ENCODE results near the gene VWA2. TPM values are rescaled to one million over a fixed set of nuclear protein-coding genes. Genes with fewer than 3 reads are reported as not detected.
A peak's percentile ranks its signal among the peaks of the same experiment; 100 is the strongest.

The VWA2 gene
- total and polyA plus RNA-seq, 2 of the 4 experiments (the other 2 are of a cell fraction) = not detected

DNA sequence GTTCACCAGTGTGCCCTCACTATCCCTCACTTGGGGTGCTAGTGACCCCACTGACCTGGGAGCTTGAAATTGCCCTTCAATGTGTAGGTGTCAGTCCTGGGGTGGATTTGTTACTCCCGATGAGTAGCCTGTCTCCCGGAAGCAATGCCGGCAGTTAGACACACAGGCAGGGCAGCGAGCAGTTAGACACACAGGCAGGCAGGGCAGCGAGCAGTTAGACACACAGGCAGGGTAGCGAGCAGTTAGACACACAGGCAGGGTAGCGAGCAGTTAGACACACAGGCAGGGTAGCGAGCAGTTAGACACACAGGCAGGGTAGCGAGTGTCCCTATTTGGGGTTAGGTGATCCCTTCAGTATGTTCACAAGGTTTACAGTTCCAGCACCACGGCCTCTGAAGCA lies 44.0 kb downstream of the VWA2 start:
- H3K14ac ChIP-seq (replicated peaks; ENCODE audit: low read depth, low read length) = no peak overlapping the region
- dilution Hi-C loops (cut with HindIII; ENCODE audit: low sequenced_read_pairs, unreplicated experiment) (no loop called here), in situ Hi-C loops (cut with MboI; ENCODE audit: low sequenced_read_pairs) (no loop called here), intact Hi-C loops (cut with micrococcal nuclease) (no loop called here)
- no peaks in the 10 kb centered on the region for H3K9me1 ChIP-seq (ENCODE audit: insufficient read depth, low read length)
- no peak overlapping the region for H3K23ac ChIP-seq (ENCODE audit: low read depth, low read length)
- ChIA-PET CTCF (no interaction called here), POLR2A (ENCODE audit: unreplicated experiment) (no interaction called here)
- no peak overlapping the region for H4K91ac ChIP-seq (ENCODE audit: insufficient read depth, low read depth, low read length)
- DNase-seq (no peak), ATAC-seq (ENCODE audit: low read depth) (no peak)
- no peak overlapping the region for H2AK9ac ChIP-seq (replicated peaks; ENCODE audit: low read depth, low read length, poor library complexity)
- no peak overlapping the region for H3K4ac ChIP-seq (ENCODE audit: low read depth, low read length)
- no peak overlapping the region for H3K56ac ChIP-seq (ENCODE audit: extremely low read depth, insufficient read depth, low read length)
- no peaks in the 10 kb centered on the region for H3K4me1 ChIP-seq (ENCODE audit: control insufficient read depth, insufficient read depth, low read length)
- no peak overlapping the region for H3K18ac ChIP-seq (ENCODE audit: low read depth, low read length)
- H3K9me3 ChIP-seq (ENCODE audit: control insufficient read depth, insufficient read depth, low read length) = no peaks in the 10 kb centered on the region
- no peak overlapping the region for H4K5ac ChIP-seq (ENCODE audit: low read depth, low read length)
- no peaks in the 10 kb centered on the region for H3K79me1 ChIP-seq (ENCODE audit: low read depth in 1 of 2, low read length in 2 of 2)
- H2BK20ac ChIP-seq (ENCODE audit: low read depth, low read length) = 0 out of 2 replicates have a peak overlapping the region, but pooled peaks have one; percentile 6
- H4K8ac ChIP-seq (ENCODE audit: low read depth in 2 of 2, low read length in 2 of 2) = no peak overlapping the region
- no peak overlapping the region for H3K4me2 ChIP-seq (ENCODE audit: low read depth, low read length)
- no peaks in the 10 kb centered on the region for H3K36me3 ChIP-seq (ENCODE audit: control insufficient read depth, insufficient read depth, low read length)
- H3K27ac ChIP-seq (ENCODE audit: insufficient read depth, low read length) = no peak overlapping the region
- no peak overlapping the region for H2BK5ac ChIP-seq (ENCODE audit: low read depth, low read length, poor library complexity, severe bottlenecking)
- TF ChIP-seq, protein P1, sequence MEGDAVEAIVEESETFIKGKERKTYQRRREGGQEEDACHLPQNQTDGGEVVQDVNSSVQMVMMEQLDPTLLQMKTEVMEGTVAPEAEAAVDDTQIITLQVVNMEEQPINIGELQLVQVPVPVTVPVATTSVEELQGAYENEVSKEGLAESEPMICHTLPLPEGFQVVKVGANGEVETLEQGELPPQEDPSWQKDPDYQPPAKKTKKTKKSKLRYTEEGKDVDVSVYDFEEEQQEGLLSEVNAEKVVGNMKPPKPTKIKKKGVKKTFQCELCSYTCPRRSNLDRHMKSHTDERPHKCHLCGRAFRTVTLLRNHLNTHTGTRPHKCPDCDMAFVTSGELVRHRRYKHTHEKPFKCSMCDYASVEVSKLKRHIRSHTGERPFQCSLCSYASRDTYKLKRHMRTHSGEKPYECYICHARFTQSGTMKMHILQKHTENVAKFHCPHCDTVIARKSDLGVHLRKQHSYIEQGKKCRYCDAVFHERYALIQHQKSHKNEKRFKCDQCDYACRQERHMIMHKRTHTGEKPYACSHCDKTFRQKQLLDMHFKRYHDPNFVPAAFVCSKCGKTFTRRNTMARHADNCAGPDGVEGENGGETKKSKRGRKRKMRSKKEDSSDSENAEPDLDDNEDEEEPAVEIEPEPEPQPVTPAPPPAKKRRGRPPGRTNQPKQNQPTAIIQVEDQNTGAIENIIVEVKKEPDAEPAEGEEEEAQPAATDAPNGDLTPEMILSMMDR (conservative IDR thresholded peaks at IDR 0.05; ENCODE audit: low read depth, low read length) = no peak
- TF ChIP-seq SMC3 (IDR thresholded peaks at IDR 0.05; ENCODE audit: low read depth, low read length) (no peak), RCOR1 (IDR thresholded peaks at IDR 0.05; ENCODE audit: insufficient replicate concordance, low read length) (no peak), NFE2L2 (IDR thresholded peaks at IDR 0.05; ENCODE audit: low read depth, low read length) (no peak), BHLHE40 (IDR thresholded peaks at IDR 0.05; ENCODE audit: low read depth, low read length) (no peak), MXI1 (IDR thresholded peaks at IDR 0.05; ENCODE audit: borderline replicate concordance, low read depth, low read length) (no peak), MAZ (IDR thresholded peaks at IDR 0.05; ENCODE audit: borderline replicate concordance, low read depth, low read length) (no peak), CEBPB (IDR thresholded peaks at IDR 0.05; ENCODE audit: low read depth, low read length) (no peak), MAFK (IDR thresholded peaks at IDR 0.05; ENCODE audit: low read depth, low read length) (no peak), POLR2A (IDR thresholded peaks at IDR 0.05; ENCODE audit: low read depth, low read length) (no peak), FOS (IDR thresholded peaks at IDR 0.05; ENCODE audit: low read depth, low read length) (no peak), RFX5 (IDR thresholded peaks at IDR 0.05; ENCODE audit: low read depth, low read length) (no peak)
- TF ChIP-seq, protein P2, sequence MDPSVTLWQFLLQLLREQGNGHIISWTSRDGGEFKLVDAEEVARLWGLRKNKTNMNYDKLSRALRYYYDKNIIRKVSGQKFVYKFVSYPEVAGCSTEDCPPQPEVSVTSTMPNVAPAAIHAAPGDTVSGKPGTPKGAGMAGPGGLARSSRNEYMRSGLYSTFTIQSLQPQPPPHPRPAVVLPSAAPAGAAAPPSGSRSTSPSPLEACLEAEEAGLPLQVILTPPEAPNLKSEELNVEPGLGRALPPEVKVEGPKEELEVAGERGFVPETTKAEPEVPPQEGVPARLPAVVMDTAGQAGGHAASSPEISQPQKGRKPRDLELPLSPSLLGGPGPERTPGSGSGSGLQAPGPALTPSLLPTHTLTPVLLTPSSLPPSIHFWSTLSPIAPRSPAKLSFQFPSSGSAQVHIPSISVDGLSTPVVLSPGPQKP (IDR thresholded peaks at IDR 0.05; ENCODE audit: borderline replicate concordance, low read depth, low read length) = no peak
- TF ChIP-seq, protein P3, sequence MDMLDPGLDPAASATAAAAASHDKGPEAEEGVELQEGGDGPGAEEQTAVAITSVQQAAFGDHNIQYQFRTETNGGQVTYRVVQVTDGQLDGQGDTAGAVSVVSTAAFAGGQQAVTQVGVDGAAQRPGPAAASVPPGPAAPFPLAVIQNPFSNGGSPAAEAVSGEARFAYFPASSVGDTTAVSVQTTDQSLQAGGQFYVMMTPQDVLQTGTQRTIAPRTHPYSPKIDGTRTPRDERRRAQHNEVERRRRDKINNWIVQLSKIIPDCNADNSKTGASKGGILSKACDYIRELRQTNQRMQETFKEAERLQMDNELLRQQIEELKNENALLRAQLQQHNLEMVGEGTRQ (IDR thresholded peaks at IDR 0.05; ENCODE audit: low read depth, low read length) = no peak
- 88% methylated on average over 7 of the region's 10 CpGs; no CpG with 5 or more reads in 1 of the 2 experiments for WGBS, 2 experiments (ENCODE audit: extremely low coverage in 2 of 2, insufficient read length in 1 of 2)
- no peaks in the 10 kb centered on the region for H4K20me1 ChIP-seq (ENCODE audit: insufficient read depth, low read length)
- H3K27me3 ChIP-seq (ENCODE audit: control insufficient read depth, insufficient read depth, low read length) = peaks cover 54% of the 10 kb centered on the region
- no peak overlapping the region for H3K9ac ChIP-seq (ENCODE audit: low read depth, low read length)
- no peak overlapping the region for H2BK120ac ChIP-seq (ENCODE audit: low read depth, low read length)
- no peak overlapping the region for H3K4me3 ChIP-seq (ENCODE audit: insufficient read depth, low read depth, low read length)
- no peak overlapping the region for H2BK15ac ChIP-seq (ENCODE audit: low read depth, low read length)
- H2AK5ac ChIP-seq (ENCODE audit: low read depth, low read length) = no peak overlapping the region
- BruUV-seq (replicated peaks) = no TSS peak
- H2AFZ ChIP-seq (replicated peaks; ENCODE audit: low read length, poor library complexity) = no peak overlapping the region
